ENCODE results near the gene DNAL1.

GRCh38 chr14:73663548-73664212 is 18.9 kb downstream of the DNAL1 start:
- TF ChIP-seq POLR2A (IDR thresholded peaks at IDR 0.05; ENCODE audit: low read length) (no peak), GATA1 (IDR thresholded peaks at IDR 0.05; ENCODE audit: low read depth, low read length) (no peak)
